Body of pancreas (tissue), 4 donors: ENCODE results near the gene TNNC2.

Experiments used
- POLR2A ChIP-seq, 3 donors: fragments of 450-650 bp; IDR thresholded peaks; one replicate each; pipeline ENCODE4 v1.6.1; 2016; ENCODE audit warnings: antibody characterized with exemption in 3 of 3, mild to moderate bottlenecking in 2 of 3
- TF ChIP-seq, protein P1 (sequence below), 7 experiments: fragments of 450-650 bp in 4 of 7; fragments of 200-600 bp in 3 of 7; sonication (generic) in 3 of 7; IDR thresholded peaks; one replicate each; pipeline ENCODE4 v1.5.1; 2016 to 2019; ENCODE audit warnings: antibody characterized with exemption in 7 of 7

DNA sequence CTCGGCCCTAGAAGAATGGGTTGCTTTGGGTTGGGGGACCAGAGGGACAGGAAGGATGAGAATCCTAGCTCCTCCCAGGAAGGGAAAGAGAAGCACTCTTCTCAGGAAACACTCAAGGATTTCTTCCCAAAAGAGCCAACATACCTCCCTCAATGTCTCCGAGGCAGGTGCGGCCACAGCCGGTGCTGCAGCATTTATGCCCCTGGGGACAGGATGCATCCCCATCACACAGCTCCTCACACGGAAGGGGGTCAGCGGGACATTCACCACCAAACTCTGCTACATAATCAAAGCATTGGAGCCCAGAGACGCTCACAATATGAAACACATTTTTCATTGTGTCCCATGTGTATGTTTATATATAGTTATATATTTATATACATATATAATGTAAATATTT lies 50.2 kb downstream of the TNNC2 start:
- TF ChIP-seq, protein P1, sequence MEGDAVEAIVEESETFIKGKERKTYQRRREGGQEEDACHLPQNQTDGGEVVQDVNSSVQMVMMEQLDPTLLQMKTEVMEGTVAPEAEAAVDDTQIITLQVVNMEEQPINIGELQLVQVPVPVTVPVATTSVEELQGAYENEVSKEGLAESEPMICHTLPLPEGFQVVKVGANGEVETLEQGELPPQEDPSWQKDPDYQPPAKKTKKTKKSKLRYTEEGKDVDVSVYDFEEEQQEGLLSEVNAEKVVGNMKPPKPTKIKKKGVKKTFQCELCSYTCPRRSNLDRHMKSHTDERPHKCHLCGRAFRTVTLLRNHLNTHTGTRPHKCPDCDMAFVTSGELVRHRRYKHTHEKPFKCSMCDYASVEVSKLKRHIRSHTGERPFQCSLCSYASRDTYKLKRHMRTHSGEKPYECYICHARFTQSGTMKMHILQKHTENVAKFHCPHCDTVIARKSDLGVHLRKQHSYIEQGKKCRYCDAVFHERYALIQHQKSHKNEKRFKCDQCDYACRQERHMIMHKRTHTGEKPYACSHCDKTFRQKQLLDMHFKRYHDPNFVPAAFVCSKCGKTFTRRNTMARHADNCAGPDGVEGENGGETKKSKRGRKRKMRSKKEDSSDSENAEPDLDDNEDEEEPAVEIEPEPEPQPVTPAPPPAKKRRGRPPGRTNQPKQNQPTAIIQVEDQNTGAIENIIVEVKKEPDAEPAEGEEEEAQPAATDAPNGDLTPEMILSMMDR (IDR thresholded peaks at IDR 0.05), result no peak
- TF ChIP-seq POLR2A (IDR thresholded peaks at IDR 0.05), result no peak
